HG03575 (cell line): Measurements from ENCODE around the gene SH3TC1.
A peak's percentile ranks its signal among the peaks of the same experiment; 100 is the strongest.

Experiments used
- ATAC-seq: cut with Tn5 transposase; IDR thresholded peaks from one replicate; pipeline ENCODE4 v1.9.1; 2021; ENCODE audit not compliant: unreplicated experiment, insufficient number of reproducible peaks, low FRiP score; ENCODE audit errors: extremely low read depth

SH3TC1 gene

GRCh38 chr4:8198906-8199593 lies at the start of gene SH3TC1:
SH3TC1 (plus strand) TSS chr4:8199290; CDS start chr4:8205195, 5,905 bp downstream.
- ATAC-seq: peak; percentile 47

- no peak for ATAC-seq
These were observed 49.4 kb upstream of the SH3TC1 start for GRCh38 chr4:8149664-8150063.

GRCh38 chr4:8150152-8151090 lies 48.7 kb upstream of the SH3TC1 start:
- ATAC-seq: no peak

- no peak for ATAC-seq
These were observed 47.9 kb upstream of the SH3TC1 start for GRCh38 chr4:8151165-8151650.

GRCh38 chr4:8152090-8152864 lies 46.8 kb upstream of the SH3TC1 start:
- ATAC-seq: no peak

GRCh38 chr4:8152865-8153257 lies 46.2 kb upstream of the SH3TC1 start:
- no peak for ATAC-seq

GRCh38 chr4:8153441-8153840 lies 45.6 kb upstream of the SH3TC1 start:
- ATAC-seq: no peak

- no peak for ATAC-seq
These were observed 44.0 kb upstream of the SH3TC1 start for GRCh38 chr4:8155048-8155447.

GRCh38 chr4:8155660-8156421 lies 43.2 kb upstream of the SH3TC1 start:
- no peak for ATAC-seq

- ATAC-seq: no peak
These were observed 42.5 kb upstream of the SH3TC1 start for GRCh38 chr4:8156617-8157016.

- ATAC-seq: no peak
These were observed 41.6 kb upstream of the SH3TC1 start for GRCh38 chr4:8157496-8157895.

- ATAC-seq: no peak
These were observed 41.0 kb upstream of the SH3TC1 start for GRCh38 chr4:8157944-8158709.

GRCh38 chr4:8158710-8159536 lies 40.2 kb upstream of the SH3TC1 start, which contains the start of gene ABLIM2:
ABLIM2 (minus strand) TSS chr4:8158813; CDS start chr4:8158689, 124 bp downstream.
- peak; percentile 84 for ATAC-seq

GRCh38 chr4:8159537-8160232 lies 39.4 kb upstream of the SH3TC1 start:
- no peak for ATAC-seq

GRCh38 chr4:8160233-8160560 lies 38.9 kb upstream of the SH3TC1 start:
- no peak for ATAC-seq

GRCh38 chr4:8160572-8160971 lies 38.5 kb upstream of the SH3TC1 start:
- ATAC-seq: no peak

- no peak for ATAC-seq
These were observed 36.5 kb upstream of the SH3TC1 start for GRCh38 chr4:8162625-8163024.
